H1 (cell line): ENCODE data around the gene NPIPA7.
"Not testable (repeated sequence)": the region's sequence is repeated elsewhere in the genome, so short reads cannot be mapped to it uniquely, and the experiment has no call there.

Source experiments
- CHD2 ChIP-seq: IDR thresholded peaks from 2 replicates; pipeline ENCODE4 v1.6.1; 2012; ENCODE audit warnings: low read length, improper control_type of control experiment
- EP300 ChIP-seq, 2 experiments: IDR thresholded peaks; 1 replicate in 1 of 2; 2 replicates in 1 of 2; pipeline ENCODE4 v1.6.1; 2011 to 2012; ENCODE audit warnings: low read depth in 2 of 2, low read length in 2 of 2, mild to moderate bottlenecking in 2 of 2, borderline replicate concordance in 1 of 2, inconsistent platforms in 1 of 2, moderate library complexity in 1 of 2
- JUND ChIP-seq: IDR thresholded peaks from 2 replicates; pipeline ENCODE4 v1.6.1; 2011; ENCODE audit warnings: mild to moderate bottlenecking, improper control_type of control experiment, low read length
- MAFK ChIP-seq: IDR thresholded peaks from 2 replicates; pipeline ENCODE4 v1.6.1; 2012; ENCODE audit warnings: low read depth, mild to moderate bottlenecking, improper control_type of control experiment, low read length
- PHF8 ChIP-seq: fragments of 200-600 bp; sonication (generic); conservative IDR thresholded peaks from 2 replicates; pipeline ENCODE4 v1.7.1; 2012; ENCODE audit warnings: low read depth, mild to moderate bottlenecking, inconsistent platforms, low read length, moderate library complexity
- POLR2A ChIP-seq, 2 experiments: IDR thresholded peaks; 1 replicate in 1 of 2; 2 replicates in 1 of 2; pipeline ENCODE4 v1.6.1; 2011; ENCODE audit warnings: low read depth in 2 of 2, low read length in 2 of 2, mild to moderate bottlenecking in 2 of 2; ENCODE audit errors: control extremely low read depth in 1 of 2
- TAF1 ChIP-seq: IDR thresholded peaks from 2 replicates; pipeline ENCODE4 v1.6.1; 2011; ENCODE audit warnings: mild to moderate bottlenecking, low read depth, low read length
- TAF7 ChIP-seq: optimal IDR thresholded peaks from 2 replicates; pipeline ENCODE3; 2011; ENCODE audit warnings: low read depth, mild to moderate bottlenecking, inconsistent platforms, low read length, moderate library complexity, borderline replicate concordance
- TF ChIP-seq, protein P1 (sequence below), 3 experiments: IDR thresholded peaks; 1 replicate in 2 of 3; 2 replicates in 1 of 3; pipeline versions ENCODE4 v1.5.1 to v1.6.1; 2011; ENCODE audit warnings: low read length in 3 of 3, mild to moderate bottlenecking in 3 of 3, inconsistent platforms in 2 of 3, low read depth in 1 of 3, moderate library complexity in 1 of 3; ENCODE audit not compliant: insufficient read depth in 1 of 3; ENCODE audit errors: control extremely low read depth in 1 of 3
- TF ChIP-seq, protein P2 (sequence below): IDR thresholded peaks from 2 replicates; pipeline ENCODE4 v1.6.1; 2011; ENCODE audit warnings: low read depth, mild to moderate bottlenecking, low read length; ENCODE audit not compliant: insufficient read depth
- TF ChIP-seq, protein P3 (sequence below): IDR thresholded peaks from 2 replicates; pipeline ENCODE4 v1.6.1; 2011; ENCODE audit warnings: low read length, improper control_type of control experiment

DNA sequence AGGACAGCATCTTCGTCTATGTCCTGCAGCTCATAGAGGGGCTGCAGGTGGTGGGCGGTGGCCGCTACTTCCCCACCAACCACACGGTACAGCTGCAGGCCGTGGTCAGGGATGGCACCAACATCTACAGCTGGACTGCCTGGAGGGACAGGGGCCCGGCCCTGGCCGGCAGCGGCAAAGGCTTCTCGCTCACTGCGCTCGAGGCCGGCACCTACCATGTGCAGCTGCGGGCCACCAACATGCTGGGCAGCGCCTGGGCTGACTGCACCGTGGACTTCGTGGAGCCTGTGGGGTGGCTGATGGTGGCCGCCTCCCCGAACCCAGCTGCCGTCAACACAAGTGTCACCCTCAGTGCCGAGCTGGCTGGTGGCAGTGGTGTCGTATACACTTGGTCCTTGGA lies 13.6 kb upstream of the NPIPA7 start:
- not testable (repeated sequence) for TF ChIP-seq TAF7; TAF1; POLR2A (IDR thresholded peaks at IDR 0.05; ENCODE audit: control extremely low read depth in 1 of 2, low read depth in 2 of 2, low read length in 2 of 2); JUND; PHF8; EP300 (IDR thresholded peaks at IDR 0.05; ENCODE audit: borderline replicate concordance in 1 of 2, low read depth in 2 of 2, low read length in 2 of 2); CHD2; MAFK
- TF ChIP-seq, protein P1, sequence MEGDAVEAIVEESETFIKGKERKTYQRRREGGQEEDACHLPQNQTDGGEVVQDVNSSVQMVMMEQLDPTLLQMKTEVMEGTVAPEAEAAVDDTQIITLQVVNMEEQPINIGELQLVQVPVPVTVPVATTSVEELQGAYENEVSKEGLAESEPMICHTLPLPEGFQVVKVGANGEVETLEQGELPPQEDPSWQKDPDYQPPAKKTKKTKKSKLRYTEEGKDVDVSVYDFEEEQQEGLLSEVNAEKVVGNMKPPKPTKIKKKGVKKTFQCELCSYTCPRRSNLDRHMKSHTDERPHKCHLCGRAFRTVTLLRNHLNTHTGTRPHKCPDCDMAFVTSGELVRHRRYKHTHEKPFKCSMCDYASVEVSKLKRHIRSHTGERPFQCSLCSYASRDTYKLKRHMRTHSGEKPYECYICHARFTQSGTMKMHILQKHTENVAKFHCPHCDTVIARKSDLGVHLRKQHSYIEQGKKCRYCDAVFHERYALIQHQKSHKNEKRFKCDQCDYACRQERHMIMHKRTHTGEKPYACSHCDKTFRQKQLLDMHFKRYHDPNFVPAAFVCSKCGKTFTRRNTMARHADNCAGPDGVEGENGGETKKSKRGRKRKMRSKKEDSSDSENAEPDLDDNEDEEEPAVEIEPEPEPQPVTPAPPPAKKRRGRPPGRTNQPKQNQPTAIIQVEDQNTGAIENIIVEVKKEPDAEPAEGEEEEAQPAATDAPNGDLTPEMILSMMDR (IDR thresholded peaks at IDR 0.05; ENCODE audit: control extremely low read depth in 1 of 3, insufficient read depth in 1 of 3, low read depth in 1 of 3, low read length in 3 of 3), result not testable (repeated sequence)
- TF ChIP-seq, protein P2, sequence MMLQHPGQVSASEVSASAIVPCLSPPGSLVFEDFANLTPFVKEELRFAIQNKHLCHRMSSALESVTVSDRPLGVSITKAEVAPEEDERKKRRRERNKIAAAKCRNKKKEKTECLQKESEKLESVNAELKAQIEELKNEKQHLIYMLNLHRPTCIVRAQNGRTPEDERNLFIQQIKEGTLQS, result not testable (repeated sequence)
- TF ChIP-seq, protein P3, sequence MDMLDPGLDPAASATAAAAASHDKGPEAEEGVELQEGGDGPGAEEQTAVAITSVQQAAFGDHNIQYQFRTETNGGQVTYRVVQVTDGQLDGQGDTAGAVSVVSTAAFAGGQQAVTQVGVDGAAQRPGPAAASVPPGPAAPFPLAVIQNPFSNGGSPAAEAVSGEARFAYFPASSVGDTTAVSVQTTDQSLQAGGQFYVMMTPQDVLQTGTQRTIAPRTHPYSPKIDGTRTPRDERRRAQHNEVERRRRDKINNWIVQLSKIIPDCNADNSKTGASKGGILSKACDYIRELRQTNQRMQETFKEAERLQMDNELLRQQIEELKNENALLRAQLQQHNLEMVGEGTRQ, result not testable (repeated sequence)
